ENCODE results near the gene ZNF600. TPM values are rescaled to one million over a fixed set of nuclear protein-coding genes. Genes with fewer than 3 reads are reported as not detected.

Gene ZNF600
- polyA plus RNA-seq, 4 donors = 5.2 to 12.7 (median 8.3) TPM

Other genes starting within 250 kb of the ZNF600 start
- gene ZNF701, start 216.5 kb downstream of the ZNF600 start, polyA plus RNA-seq (ENCODE audit: insufficient read length in 4 of 4) = 10 to 100 TPM; 12.5 to 22.6 (median 17.4) TPM
- gene ZNF83, start 148.4 kb downstream of the ZNF600 start, polyA plus RNA-seq (ENCODE audit: insufficient read length in 4 of 4) = 100 to 1,000 TPM in 2 of 4 donors, 10 to 100 TPM in 2; 57.4 to 197 (median 100) TPM
- 10 to 100 TPM; 13.1 to 26.6 (median 18.3) TPM for gene ZNF611, start 51.7 kb downstream of the ZNF600 start, polyA plus RNA-seq (ENCODE audit: insufficient read length in 4 of 4)
- 10 to 100 TPM; 18.6 to 26.6 (median 20.6) TPM for gene ZNF28, start 34.8 kb upstream of the ZNF600 start, polyA plus RNA-seq (ENCODE audit: insufficient read length in 4 of 4)
- 10 to 100 TPM; 28.9 to 51.0 (median 37.3) TPM for gene ZNF468, start 70.8 kb upstream of the ZNF600 start, polyA plus RNA-seq (ENCODE audit: insufficient read length in 4 of 4)
- gene ZNF320, start 110.8 kb upstream of the ZNF600 start, polyA plus RNA-seq (ENCODE audit: insufficient read length in 4 of 4) = 10 to 100 TPM; 14.7 to 49.8 (median 32.0) TPM
- gene ZNF888, start 136.6 kb upstream of the ZNF600 start, polyA plus RNA-seq (ENCODE audit: insufficient read length in 4 of 4) = 10 to 100 TPM in 3 of 4 donors, 1 to 10 TPM in 1; 9.5 to 18.1 (median 12.9) TPM
- 10 to 100 TPM; 11.9 to 18.3 (median 15.7) TPM for gene ZNF816, start 176.1 kb upstream of the ZNF600 start, polyA plus RNA-seq (ENCODE audit: insufficient read length in 4 of 4)
- gene ERVV-1, start 227.1 kb upstream of the ZNF600 start, polyA plus RNA-seq (ENCODE audit: insufficient read length in 4 of 4) = under 1 TPM; 0.08 to 0.21 (median 0.10) TPM